H9 (cell line): ENCODE data around the gene SLC9A6. TPM values are rescaled to one million over a fixed set of nuclear protein-coding genes. Genes with fewer than 3 reads are reported as not detected.
"Not testable (repeated sequence)": the region's sequence is repeated elsewhere in the genome, so short reads cannot be mapped to it uniquely, and the experiment has no call there.

ENCODE experiments used
- DNase-seq: peaks from one replicate; pipeline ENCODE4 v3.0.0-alpha.2; 2017
- H2AFZ ChIP-seq: one replicate; pipeline ENCODE4 v1.6.1; 2013; ENCODE audit warnings: mild to moderate bottlenecking, low read length, control low read depth, moderate library complexity
- H2AK5ac ChIP-seq: 2 replicates; pipeline ENCODE4 v1.6.1; 2013; ENCODE audit warnings: low read length, control low read depth, mixed read lengths; ENCODE audit not compliant: insufficient read length
- H2BK120ac ChIP-seq: one replicate; pipeline ENCODE4 v1.6.1; 2013; ENCODE audit warnings: low read depth, mild to moderate bottlenecking, low read length, control low read depth, inconsistent platforms; ENCODE audit not compliant: poor library complexity, severe bottlenecking
- H2BK12ac ChIP-seq: 2 replicates; pipeline ENCODE4 v1.6.1; 2013; ENCODE audit warnings: low read length, control low read depth, mixed read lengths, low read depth; ENCODE audit not compliant: insufficient read length
- H2BK15ac ChIP-seq: 2 replicates; pipeline ENCODE4 v1.6.1; 2013; ENCODE audit warnings: low read depth, low read length, control low read depth
- H2BK20ac ChIP-seq: one replicate; pipeline ENCODE4 v1.6.1; 2013; ENCODE audit warnings: low read depth, mild to moderate bottlenecking, low read length, control low read depth, inconsistent platforms; ENCODE audit not compliant: poor library complexity, severe bottlenecking
- H2BK5ac ChIP-seq: 2 replicates; pipeline ENCODE4 v1.6.1; 2013; ENCODE audit warnings: low read length, control low read depth, mixed read lengths; ENCODE audit not compliant: insufficient read length
- H3K14ac ChIP-seq: 2 replicates; pipeline ENCODE4 v1.6.1; 2013; ENCODE audit warnings: low read length, control low read depth; ENCODE audit not compliant: insufficient read depth
- H3K18ac ChIP-seq: 2 replicates; pipeline ENCODE4 v1.6.1; 2013; ENCODE audit warnings: low read depth, mild to moderate bottlenecking, mixed read lengths, low read length, control low read depth; ENCODE audit not compliant: insufficient read length
- H3K23ac ChIP-seq: 2 replicates; pipeline ENCODE4 v1.6.1; 2013; ENCODE audit warnings: low read length, control low read depth, mixed read lengths, low read depth; ENCODE audit not compliant: insufficient read length
- H3K23me2 ChIP-seq: 2 replicates; pipeline ENCODE4 v1.6.1; 2013; ENCODE audit warnings: low read depth, mild to moderate bottlenecking, mixed read lengths, low read length, control low read depth; ENCODE audit not compliant: insufficient read length, poor library complexity, severe bottlenecking
- H3K27ac ChIP-seq: 2 replicates; pipeline ENCODE4 v1.5.1; 2013; ENCODE audit warnings: low read length, control low read depth, mixed read lengths, low read depth; ENCODE audit not compliant: insufficient read length
- H3K27me3 ChIP-seq: 2 replicates; pipeline ENCODE4 v1.6.1; 2013; ENCODE audit warnings: low read length, control low read depth, inconsistent platforms; ENCODE audit not compliant: insufficient read depth
- H3K4ac ChIP-seq: 2 replicates; pipeline ENCODE4 v1.6.1; 2013; ENCODE audit warnings: low read depth, mild to moderate bottlenecking, control low read depth, inconsistent platforms, low read length, moderate library complexity
- H3K4me1 ChIP-seq: 2 replicates; pipeline ENCODE4 v1.6.1; 2013; ENCODE audit warnings: low read length, control low read depth, inconsistent platforms; ENCODE audit not compliant: insufficient read depth
- H3K4me2 ChIP-seq: 2 replicates; pipeline ENCODE4 v1.6.1; 2013; ENCODE audit warnings: low read length, control low read depth, mixed read lengths; ENCODE audit not compliant: insufficient read length, insufficient read depth
- H3K56ac ChIP-seq: 2 replicates; pipeline ENCODE4 v1.6.1; 2013; ENCODE audit warnings: low read depth, mild to moderate bottlenecking, mixed read lengths, low read length, control low read depth; ENCODE audit not compliant: insufficient read length
- H3K79me1 ChIP-seq: 2 replicates; pipeline ENCODE4 v1.6.1; 2013; ENCODE audit warnings: low read depth, mild to moderate bottlenecking, moderate library complexity, low read length, control low read depth, inconsistent platforms; ENCODE audit not compliant: insufficient read depth, poor library complexity, severe bottlenecking
- H3K79me2 ChIP-seq: 2 replicates; pipeline ENCODE4 v1.6.1; 2013; ENCODE audit warnings: low read length, control low read depth, inconsistent platforms; ENCODE audit not compliant: insufficient read depth
- H3K9ac ChIP-seq: 2 replicates; pipeline ENCODE4 v1.6.1; 2013; ENCODE audit warnings: low read length, control low read depth, mixed read lengths; ENCODE audit not compliant: insufficient read length; ENCODE audit errors: extremely low read depth
- H3K9me3 ChIP-seq: one replicate; pipeline ENCODE4 v1.6.1; 2013; ENCODE audit warnings: low read depth, low read length, inconsistent platforms; ENCODE audit not compliant: control insufficient read depth
- H3T11ph ChIP-seq: one replicate; pipeline ENCODE4 v1.6.1; 2013; ENCODE audit warnings: mild to moderate bottlenecking, low read length, control low read depth, inconsistent platforms
- H4K20me1 ChIP-seq: one replicate; pipeline ENCODE4 v1.6.1; 2013; ENCODE audit not compliant: control insufficient read depth, insufficient read length, insufficient read depth
- H4K5ac ChIP-seq: 2 replicates; pipeline ENCODE4 v1.6.1; 2013; ENCODE audit warnings: low read depth, mild to moderate bottlenecking, mixed read lengths, low read length, control low read depth; ENCODE audit not compliant: insufficient read length
- H4K8ac ChIP-seq: replicated peaks from 2 replicates; pipeline ENCODE4 v1.6.1; 2013; ENCODE audit warnings: low read length, control low read depth, mixed read lengths, low read depth; ENCODE audit not compliant: insufficient read length
- H4K91ac ChIP-seq: 2 replicates; pipeline ENCODE4 v1.6.1; 2013; ENCODE audit warnings: low read depth, mild to moderate bottlenecking, moderate library complexity, mixed read lengths, low read length, control low read depth; ENCODE audit not compliant: insufficient read length
- H3K27ac Mint-ChIP-seq, 3 experiments: 2 replicates in 2 of 3; 3 replicates in 1 of 3; pipeline ENCODE4 v1.8.0; 2020 to 2021; ENCODE audit warnings: mixed read lengths in 3 of 3, mild to moderate bottlenecking in 1 of 3, moderate library complexity in 1 of 3
- H3K27me3 Mint-ChIP-seq: 2 replicates; pipeline ENCODE4 v1.8.0; 2021; ENCODE audit warnings: low read depth, mild to moderate bottlenecking, moderate library complexity, mixed read lengths
- H3K36me3 Mint-ChIP-seq, 3 experiments: 2 replicates in 2 of 3; 3 replicates in 1 of 3; pipeline ENCODE4 v1.8.0; 2020 to 2021; ENCODE audit warnings: low read depth in 3 of 3, mixed read lengths in 3 of 3; ENCODE audit not compliant: insufficient read depth in 1 of 3
- H3K4me1 Mint-ChIP-seq, 2 experiments: 2 replicates each; pipeline ENCODE4 v1.8.0; 2020; ENCODE audit warnings: mixed read lengths in 2 of 2
- H3K4me3 Mint-ChIP-seq, 2 experiments: 2 replicates in 1 of 2; 3 replicates in 1 of 2; pipeline ENCODE4 v1.8.0; 2020 to 2021; ENCODE audit warnings: mild to moderate bottlenecking in 2 of 2, mixed read lengths in 2 of 2, moderate library complexity in 1 of 2
- H3K9me3 Mint-ChIP-seq, 2 experiments: 2 replicates in 1 of 2; 3 replicates in 1 of 2; pipeline ENCODE4 v1.8.0; 2020; ENCODE audit warnings: mild to moderate bottlenecking in 2 of 2, mixed read lengths in 2 of 2, moderate library complexity in 1 of 2
- CTCF ChIP-seq: fragments of 200-600 bp; sonication (generic); conservative IDR thresholded peaks from 3 replicates; pipeline ENCODE4 v1.8.0; 2021; ENCODE audit warnings: antibody characterized with exemption, mild to moderate bottlenecking
- WGBS: extraction: QIAGEN DNeasy Blood & Tissue Kit; methylation state at CpG from one replicate; pipeline ENCODE4 v1.1.7; 2013; ENCODE audit warnings: missing lambda C conversion rate, low lambda C conversion rate, mixed read lengths; ENCODE audit not compliant: insufficient read length; ENCODE audit errors: extremely low coverage; 5-methylcytosine and 5-hydroxymethylcytosine counted together
- total RNA-seq: library from RNA; stranded (reverse); gene quantifications from 2 replicates; pipeline ENCODE4 v1.2.1, GENCODE V29; 2021

The SLC9A6 gene
- total RNA-seq, 1 experiment from 2014 or later: 12.3 TPM

- H2BK15ac ChIP-seq: no peak overlapping the region
- no peak overlapping the region for H3K4ac ChIP-seq
- no peak overlapping the region for H4K91ac ChIP-seq
- no peak for DNase-seq
- H3K27ac ChIP-seq: no peak overlapping the region
- H2BK120ac ChIP-seq: no peak overlapping the region
- no peak overlapping the region for H2BK5ac ChIP-seq
- peaks cover 16 to 24% of the 10 kb centered on the region in 2 experiments for H3K4me1 Mint-ChIP-seq
- no peaks in the 10 kb centered on the region for H4K20me1 ChIP-seq
- H3K27me3 Mint-ChIP-seq: no peaks in the 10 kb centered on the region; the same call in none of the 2 replicates
- H3K36me3 Mint-ChIP-seq: peaks cover 0 to 9% (median 2%) of the 10 kb centered on the region in 3 experiments; a peak in 2 of 7 replicates
- peaks cover 41% of the 10 kb centered on the region for H3K9me3 ChIP-seq
- no peak overlapping the region for H3K4me3 Mint-ChIP-seq
- H3K79me2 ChIP-seq: no peaks in the 10 kb centered on the region
- H2AK5ac ChIP-seq: no peak overlapping the region
- H3K18ac ChIP-seq: no peak overlapping the region
- H3K23ac ChIP-seq: no peak overlapping the region
- H3K27ac Mint-ChIP-seq: no peak overlapping the region
- no peak overlapping the region for H4K8ac ChIP-seq
- no peak overlapping the region for H2BK12ac ChIP-seq
- TF ChIP-seq CTCF: no peak
- H3K27me3 ChIP-seq: no peaks in the 10 kb centered on the region
- no peaks in the 10 kb centered on the region for H3K23me2 ChIP-seq
- no peaks in the 10 kb centered on the region for H3K79me1 ChIP-seq
- no peak overlapping the region for H3K9ac ChIP-seq
- no peak overlapping the region for H2BK20ac ChIP-seq
- H3K56ac ChIP-seq: no peak overlapping the region
- no peak overlapping the region for H3K4me2 ChIP-seq
- peaks cover 64 to 70% of the 10 kb centered on the region in 2 experiments for H3K9me3 Mint-ChIP-seq
- no peaks in the 10 kb centered on the region for H3K4me1 ChIP-seq
- H3K14ac ChIP-seq: no peak overlapping the region
- no peak overlapping the region for H4K5ac ChIP-seq
- no CpG with 5 or more reads among the region's 3 CpGs for WGBS
- H3T11ph ChIP-seq: no peak overlapping the region
- H2AFZ ChIP-seq: no peak overlapping the region
Measured at GRCh38 chrX:136049608-136050007, 64.4 kb downstream of the SLC9A6 start.

- H3K56ac ChIP-seq, DNase-seq, H3K27me3 ChIP-seq, H2BK5ac ChIP-seq, H4K5ac ChIP-seq, H2BK20ac ChIP-seq, H3K27ac ChIP-seq, H4K8ac ChIP-seq, H3K79me2 ChIP-seq, H3K23me2 ChIP-seq, H2AFZ ChIP-seq, H3K4ac ChIP-seq, H2AK5ac ChIP-seq, H3K14ac ChIP-seq, H2BK12ac ChIP-seq, H3K27ac Mint-ChIP-seq, H3K4me2 ChIP-seq, H2BK15ac ChIP-seq, H3K4me3 Mint-ChIP-seq, H4K91ac ChIP-seq, H3K18ac ChIP-seq, H3K9ac ChIP-seq, H3K4me1 ChIP-seq, H4K20me1 ChIP-seq, H2BK120ac ChIP-seq, H3K36me3 Mint-ChIP-seq, H3K27me3 Mint-ChIP-seq, H3T11ph ChIP-seq, H3K79me1 ChIP-seq, H3K23ac ChIP-seq: not testable (repeated sequence)
- no CpG with 5 or more reads among the region's 9 CpGs for WGBS
- Mint-ChIP-seq H3K9me3 (peaks cover 66 to 75% of the 10 kb centered on the region in 2 experiments), H3K4me1 (peaks cover 11 to 16% of the 10 kb centered on the region in 2 experiments)
- peaks cover 46% of the 10 kb centered on the region for H3K9me3 ChIP-seq
Measured at GRCh38 chrX:136050875-136051274, 65.6 kb downstream of the SLC9A6 start.
